Measurements from ENCODE around the gene LGALS7B.
"Not testable (repeated sequence)": the region's sequence is repeated elsewhere in the genome, so short reads cannot be mapped to it uniquely, and the experiment has no call there.

The LGALS7B gene

GRCh38 chr19:38770228-38770948 lies 18.6 kb upstream of the LGALS7B start:
- not testable (repeated sequence) for DNase-seq (ENCODE audit: low read depth in 2 of 2)

GRCh38 chr19:38770949-38771275 lies 18.1 kb upstream of the LGALS7B start:
- not testable (repeated sequence) for DNase-seq (ENCODE audit: low read depth in 2 of 2)

DNA sequence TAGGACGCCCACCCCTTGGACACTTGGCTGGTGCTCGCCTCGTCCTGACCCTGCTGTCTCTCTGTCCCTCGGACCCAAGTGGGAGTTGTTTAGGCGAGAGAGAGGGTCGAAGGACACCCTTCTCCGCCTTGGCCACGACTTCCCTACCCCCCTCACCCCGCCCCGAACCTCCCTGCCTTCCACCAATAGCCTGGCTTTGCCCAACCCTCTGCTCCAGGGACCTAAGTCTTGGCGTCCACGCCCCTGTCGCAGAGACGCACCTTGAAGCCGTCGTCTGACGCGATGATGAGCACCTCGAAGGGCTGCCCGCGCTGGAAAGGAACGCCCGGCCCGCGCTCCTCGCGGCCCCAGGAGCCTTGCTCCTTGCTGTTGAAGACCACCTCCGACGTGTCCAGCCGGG lies 17.4 kb upstream of the LGALS7B start:
- DNase-seq (ENCODE audit: low read depth in 2 of 2), result not testable (repeated sequence)

DNA sequence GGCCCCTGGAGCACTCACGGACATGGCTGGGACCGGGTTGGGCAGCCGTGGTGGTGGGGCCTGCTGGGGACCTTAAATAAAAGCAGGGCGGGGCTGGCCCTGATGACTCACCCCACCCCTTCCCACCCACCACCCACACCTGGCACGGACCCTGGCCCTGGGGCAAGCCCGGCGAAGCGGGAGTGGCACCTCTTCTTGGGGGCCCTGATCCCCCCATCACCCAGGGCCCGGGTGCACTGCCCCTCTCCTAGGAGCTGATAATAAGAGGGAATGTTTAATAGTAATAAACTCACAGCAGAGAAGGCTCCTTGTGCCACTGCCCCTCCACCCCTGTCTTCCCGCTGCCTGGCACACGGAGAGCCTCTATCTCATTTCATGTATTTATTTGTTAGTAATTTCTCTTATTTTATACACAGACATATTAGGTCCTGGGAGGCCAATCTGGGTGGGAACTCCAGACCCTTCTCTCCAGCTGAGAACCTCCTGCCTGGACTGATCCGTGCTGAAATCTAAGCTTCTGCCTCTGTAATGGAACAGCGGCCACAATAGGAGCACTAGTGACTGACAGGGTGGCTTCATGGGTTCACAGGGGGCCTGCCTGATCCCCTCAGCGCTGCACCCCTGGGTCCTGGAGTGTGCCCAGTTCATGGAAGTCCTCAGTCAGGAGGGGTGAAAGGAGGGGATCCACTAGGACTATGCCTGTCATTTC lies 15.4 kb upstream of the LGALS7B start, which contains the start of gene LGALS7:
Gene LGALS7 (minus strand): TSS at position 49 of the 709 bp plus-strand sequence. CDS start 25 bp downstream, at position 24.
- DNase-seq (ENCODE audit: low read depth in 2 of 2), result no peak

GRCh38 chr19:38774181-38774950 lies 14.6 kb upstream of the LGALS7B start:
- DNase-seq (ENCODE audit: low read depth in 2 of 2), result no peak

DNA sequence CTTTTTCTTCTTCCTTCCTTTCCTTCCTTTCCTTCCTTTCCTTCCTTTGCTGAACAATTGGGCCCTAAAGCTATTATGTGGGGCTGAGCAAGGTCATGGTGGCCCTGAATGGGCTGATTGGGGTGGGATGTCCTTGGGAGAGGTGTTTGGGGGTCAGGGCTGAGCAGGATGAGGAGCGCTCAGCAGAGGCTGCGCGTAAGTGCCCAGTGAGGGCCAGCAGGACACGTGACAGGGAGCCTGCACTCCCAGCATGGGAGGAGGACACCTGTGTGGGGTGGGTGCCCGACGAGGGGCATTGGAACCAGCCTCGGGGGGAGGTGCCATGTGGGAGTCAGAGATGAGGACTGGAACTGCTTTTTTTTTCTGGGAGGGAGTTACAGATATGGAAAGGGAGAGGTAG lies 10.3 kb upstream of the LGALS7B start:
- no peak for DNase-seq (ENCODE audit: low read depth in 2 of 2)

GRCh38 chr19:38780443-38780842 lies 8.6 kb upstream of the LGALS7B start:
- DNase-seq (ENCODE audit: low read depth in 2 of 2), result no peak

DNA sequence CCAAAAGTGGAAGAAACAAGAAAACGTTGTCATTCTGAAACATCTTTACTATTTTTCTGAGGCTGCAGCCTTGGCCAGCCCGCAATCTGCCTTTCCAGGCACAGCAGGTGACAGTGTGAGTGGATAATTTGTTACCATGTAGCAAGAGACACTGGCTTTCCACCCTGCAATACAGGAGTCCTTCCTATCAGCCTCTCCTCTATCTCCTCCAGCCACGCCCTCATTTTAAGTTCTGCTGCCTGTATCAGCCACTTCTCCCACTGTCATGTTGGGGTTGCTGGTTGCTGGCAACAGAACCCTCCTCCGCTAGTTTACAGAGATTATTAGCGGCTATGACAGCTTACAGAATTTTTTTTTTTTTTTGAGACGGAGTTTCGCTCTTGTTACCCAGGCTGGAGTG lies 7.9 kb upstream of the LGALS7B start:
- no peak for DNase-seq (ENCODE audit: low read depth in 2 of 2)

DNA sequence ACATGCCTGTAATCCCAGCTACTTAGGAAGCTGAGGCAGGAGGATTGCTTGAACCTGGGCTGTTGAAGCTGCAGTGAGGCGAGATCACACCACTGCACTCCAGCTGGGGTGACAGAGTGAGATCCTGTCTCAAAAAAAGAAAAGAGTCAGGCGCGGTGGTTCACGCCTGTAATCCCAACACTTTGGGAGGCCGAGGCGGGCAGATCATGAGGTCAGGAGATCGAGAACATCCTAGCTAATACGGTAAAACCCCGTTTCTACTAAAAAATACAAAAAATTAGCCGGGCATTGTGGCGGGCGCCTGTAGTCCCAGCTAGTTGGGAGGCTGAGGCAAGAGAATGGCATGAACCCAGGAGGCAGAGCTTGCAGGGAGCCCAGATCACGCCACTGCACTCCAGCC lies 6.8 kb upstream of the LGALS7B start:
- DNase-seq (ENCODE audit: low read depth in 2 of 2), result not testable (repeated sequence)

GRCh38 chr19:38784224-38784623 lies 4.8 kb upstream of the LGALS7B start:
- no peak for DNase-seq (ENCODE audit: low read depth in 2 of 2)

DNA sequence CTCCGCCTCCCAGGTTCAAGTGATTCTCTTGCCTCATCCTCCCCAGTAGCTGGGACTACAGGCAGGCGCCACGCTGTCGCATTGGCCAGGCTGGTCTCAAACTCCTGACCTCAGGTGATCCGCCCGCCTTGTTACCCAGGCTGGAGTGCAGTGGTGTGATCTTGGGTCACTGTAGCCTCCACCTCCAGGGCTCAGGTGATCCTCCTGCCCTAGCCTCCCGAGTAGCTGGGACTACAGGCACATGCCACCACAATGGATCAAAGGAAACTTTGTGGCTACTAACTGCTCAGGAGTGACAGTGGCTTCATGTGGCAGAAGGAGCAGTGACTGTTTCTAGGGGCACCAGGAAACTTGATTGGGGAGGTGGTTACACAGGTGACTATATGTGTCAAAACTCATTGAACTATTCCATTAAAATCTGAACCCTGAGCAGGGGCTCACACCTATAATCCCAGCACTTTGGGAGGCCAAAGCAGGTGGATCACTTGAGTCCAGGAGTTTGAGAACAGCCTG lies 3.8 kb upstream of the LGALS7B start:
- DNase-seq (ENCODE audit: low read depth in 2 of 2), result no peak

DNA sequence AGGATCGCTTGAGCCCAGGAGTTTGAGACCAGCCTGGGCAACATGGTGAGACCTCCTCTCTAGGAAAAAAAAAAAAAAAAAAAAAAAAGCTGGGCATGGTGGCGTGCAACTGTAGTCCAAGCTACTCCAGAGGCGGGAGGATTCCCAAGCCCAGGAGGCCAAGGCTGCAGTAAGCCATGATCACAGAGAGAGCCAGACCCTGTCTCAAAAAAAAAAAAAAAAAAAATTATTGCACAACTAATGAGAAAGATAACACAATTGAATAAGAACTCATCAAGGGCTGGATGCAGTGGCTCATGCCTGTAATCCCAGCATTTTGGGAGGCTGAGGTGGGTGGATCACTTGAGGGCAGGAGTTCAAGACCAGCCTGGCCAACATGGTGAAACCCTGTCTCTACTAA lies 2.9 kb upstream of the LGALS7B start:
- DNase-seq (ENCODE audit: low read depth in 2 of 2), result not testable (repeated sequence)

DNA sequence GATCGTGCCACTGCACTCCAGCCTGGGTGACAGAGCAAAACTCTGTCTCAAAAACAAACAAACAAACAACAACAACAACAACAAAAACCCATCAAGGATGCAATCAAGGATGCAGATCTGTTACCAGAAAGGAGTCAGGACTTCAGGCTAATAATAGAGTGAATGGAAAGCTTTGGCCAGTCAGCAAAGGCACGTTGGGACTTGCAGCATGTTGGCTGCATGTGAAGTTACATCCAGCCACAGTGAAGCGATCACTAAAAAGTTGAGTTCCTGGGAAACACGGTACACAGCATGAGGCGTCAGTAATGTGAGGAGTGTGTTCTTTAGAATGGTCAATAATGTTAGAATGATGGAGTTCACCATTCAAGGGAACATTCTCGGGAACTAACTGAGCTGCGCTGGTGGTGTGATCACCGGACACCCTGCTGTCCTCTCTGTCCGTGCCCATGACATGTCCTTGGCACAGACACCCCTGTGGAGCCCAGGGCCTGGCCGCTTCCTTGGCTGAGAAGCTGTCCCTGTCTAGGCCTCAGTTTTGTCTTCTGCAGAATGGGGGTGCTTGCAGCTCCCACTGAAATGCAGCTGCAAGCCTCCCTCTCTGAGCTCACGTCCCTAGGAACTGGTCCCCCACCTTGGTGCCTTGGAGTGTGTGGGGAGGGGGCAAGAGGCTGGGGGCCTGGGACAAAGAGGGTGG lies 2.3 kb upstream of the LGALS7B start:
- DNase-seq (ENCODE audit: low read depth in 2 of 2), result no peak

DNA sequence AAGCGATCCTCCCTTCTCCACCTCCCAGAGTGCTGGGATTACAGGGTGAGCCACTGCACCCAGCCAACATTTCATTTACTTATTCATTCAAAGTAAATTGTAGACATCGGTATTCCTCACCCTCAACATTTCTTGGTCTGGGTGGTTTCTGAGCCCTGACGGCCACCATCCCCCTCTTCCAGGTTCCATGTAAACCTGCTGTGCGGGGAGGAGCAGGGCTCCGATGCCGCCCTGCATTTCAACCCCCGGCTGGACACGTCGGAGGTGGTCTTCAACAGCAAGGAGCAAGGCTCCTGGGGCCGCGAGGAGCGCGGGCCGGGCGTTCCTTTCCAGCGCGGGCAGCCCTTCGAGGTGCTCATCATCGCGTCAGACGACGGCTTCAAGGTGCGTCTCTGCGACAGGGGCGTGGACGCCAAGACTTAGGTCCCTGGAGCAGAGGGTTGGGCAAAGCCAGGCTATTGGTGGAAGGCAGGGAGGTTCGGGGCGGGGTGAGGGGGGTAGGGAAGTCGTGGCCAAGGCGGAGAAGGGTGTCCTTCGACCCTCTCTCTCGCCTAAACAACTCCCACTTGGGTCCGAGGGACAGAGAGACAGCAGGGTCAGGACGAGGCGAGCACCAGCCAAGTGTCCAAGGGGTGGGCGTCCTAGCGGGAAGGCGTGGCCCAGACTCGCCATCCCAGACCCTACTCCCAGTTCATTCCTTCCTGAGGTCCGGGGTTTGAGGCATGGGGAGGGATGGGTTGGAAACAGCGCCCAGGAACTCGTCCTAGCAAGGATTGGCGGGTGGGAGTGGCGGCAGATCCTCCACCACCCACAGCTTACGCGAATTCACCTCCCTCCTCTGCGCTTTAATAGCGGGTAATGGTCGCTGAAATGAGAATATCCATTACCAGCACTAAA lies 1.8 kb downstream of the LGALS7B start:
- not testable (repeated sequence) for DNase-seq (ENCODE audit: low read depth in 2 of 2)

GRCh38 chr19:38791451-38792064 lies 2.6 kb downstream of the LGALS7B start:
- DNase-seq (ENCODE audit: low read depth in 2 of 2), result not testable (repeated sequence)

GRCh38 chr19:38792250-38793111 lies 3.5 kb downstream of the LGALS7B start:
- no peak for DNase-seq (ENCODE audit: low read depth in 2 of 2)

DNA sequence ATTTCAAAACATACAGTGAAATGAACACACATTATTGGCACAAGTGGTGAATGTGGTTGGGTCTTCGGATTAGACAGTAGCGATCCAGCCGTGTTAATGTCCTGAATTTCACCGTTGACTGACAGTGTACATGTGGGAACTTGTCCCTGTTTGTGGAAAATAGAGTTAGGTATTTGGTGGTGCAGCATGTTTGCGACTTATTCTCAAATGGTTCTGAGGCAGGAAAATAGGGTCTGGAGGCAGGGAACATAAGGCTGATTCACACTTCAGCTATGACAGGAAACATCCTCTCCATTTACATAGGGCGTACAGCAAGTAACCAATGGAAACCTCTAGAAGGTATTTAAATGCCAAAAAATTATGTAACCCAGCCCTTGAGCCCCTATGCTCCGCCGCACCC lies 4.2 kb downstream of the LGALS7B start:
- no peak for DNase-seq (ENCODE audit: low read depth in 2 of 2)

DNA sequence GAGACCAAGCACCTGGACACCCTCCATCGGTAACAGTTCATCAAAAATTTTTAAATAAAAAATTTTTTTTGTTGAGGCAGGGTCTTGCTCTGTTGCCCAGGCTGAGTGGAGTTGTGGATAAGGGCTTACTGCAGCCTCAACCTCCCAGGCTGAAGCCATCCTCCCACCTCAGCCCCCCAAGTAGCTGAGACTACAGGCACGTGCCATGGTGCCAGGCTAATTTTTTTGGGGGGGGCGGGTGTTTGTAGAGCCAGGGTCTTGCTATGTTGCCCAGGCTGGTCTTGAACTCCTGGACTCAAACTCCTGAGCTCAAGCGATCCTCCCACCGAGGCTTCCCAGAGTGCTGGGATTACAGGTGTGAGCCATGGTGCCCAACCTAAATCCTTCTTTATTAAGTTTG lies 4.7 kb downstream of the LGALS7B start:
- no peak for DNase-seq (ENCODE audit: low read depth in 2 of 2)

- no peak for DNase-seq (ENCODE audit: low read depth in 2 of 2)
Measured at GRCh38 chr19:38795549-38795948, 6.5 kb downstream of the LGALS7B start.

Data from stimulated activated CD8-positive, alpha-beta memory T cell treated with anti-CD3 and anti-CD28 coated beads, Interleukin-2, amount 100 ng/mL, for 1 hour (primary cell).